Kidney tubule cell (primary cell): Measurements from ENCODE around the gene GNPDA1.

Experiments used
- DNase-seq: peaks from one replicate; pipeline ENCODE4 v3.0.0-alpha.2; 2018; ENCODE audit warnings: low spot score

The GNPDA1 gene

DNA sequence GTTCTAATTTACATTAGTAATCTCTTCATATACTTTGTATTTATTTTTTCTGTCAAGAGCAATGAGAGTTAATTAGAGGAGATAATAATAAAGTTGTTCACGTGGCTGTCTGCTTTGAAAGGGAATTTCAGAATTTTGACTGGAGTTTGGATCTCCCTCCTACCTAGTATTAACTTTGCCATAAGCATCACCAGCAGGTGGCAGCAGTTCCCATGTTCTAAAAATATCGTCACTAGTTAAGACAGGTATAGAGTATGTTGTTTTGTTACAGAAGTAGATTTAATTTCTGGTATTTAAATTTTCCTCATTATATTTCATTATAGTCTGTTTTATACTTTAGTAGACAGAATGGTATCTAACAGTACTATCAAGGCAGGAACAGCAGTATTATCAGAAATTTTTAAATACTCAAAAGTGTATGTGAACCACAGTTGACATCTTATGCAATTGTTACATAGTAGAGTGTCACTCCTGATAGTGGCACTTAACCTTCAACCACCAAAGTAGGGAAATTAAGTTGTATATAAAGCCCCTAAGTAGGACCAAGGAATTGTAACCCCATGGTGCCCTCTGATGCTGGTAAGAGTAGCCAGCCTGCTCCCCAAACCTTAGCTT lies 20.4 kb downstream of the GNPDA1 start:
- peak; percentile 68 for DNase-seq

DNA sequence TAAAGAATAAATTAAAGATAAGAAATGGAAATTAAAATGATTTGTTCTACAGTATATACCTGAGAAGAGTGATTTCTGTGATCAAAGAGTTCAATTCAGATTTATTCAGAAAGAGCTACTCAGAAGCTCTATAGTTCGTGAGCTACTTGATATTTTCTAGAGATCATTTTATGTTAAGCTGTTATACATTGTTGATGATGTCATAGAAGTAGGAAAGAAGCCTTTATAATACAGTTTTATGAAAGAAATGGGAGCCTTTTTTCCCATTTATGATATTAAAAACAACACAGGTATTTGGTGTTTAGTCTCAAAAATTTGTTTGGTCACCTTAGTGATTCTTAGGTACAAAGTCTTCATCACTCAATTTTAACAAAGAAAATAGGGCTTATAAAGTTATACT lies 23.1 kb downstream of the GNPDA1 start:
- DNase-seq = no peak

DNA sequence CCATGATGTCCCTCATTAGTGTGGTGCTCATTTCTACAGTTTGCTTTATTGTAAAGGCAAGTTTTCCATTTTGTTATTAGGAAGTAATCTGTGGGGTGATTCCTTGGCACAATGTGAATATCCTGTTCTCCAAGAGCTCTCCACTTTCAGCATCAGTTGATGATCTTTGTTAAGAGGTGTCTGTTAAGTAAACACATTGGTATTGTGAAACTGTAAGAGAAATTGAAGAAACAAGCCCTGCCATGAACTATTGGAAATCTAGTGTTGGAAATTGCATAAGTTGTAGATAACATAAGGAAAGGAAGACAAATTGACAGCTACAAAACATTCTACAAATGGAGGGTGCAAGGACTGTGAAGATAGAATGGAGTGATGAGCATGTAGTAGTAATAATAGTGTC lies 26.8 kb downstream of the GNPDA1 start:
- DNase-seq = no peak

DNA sequence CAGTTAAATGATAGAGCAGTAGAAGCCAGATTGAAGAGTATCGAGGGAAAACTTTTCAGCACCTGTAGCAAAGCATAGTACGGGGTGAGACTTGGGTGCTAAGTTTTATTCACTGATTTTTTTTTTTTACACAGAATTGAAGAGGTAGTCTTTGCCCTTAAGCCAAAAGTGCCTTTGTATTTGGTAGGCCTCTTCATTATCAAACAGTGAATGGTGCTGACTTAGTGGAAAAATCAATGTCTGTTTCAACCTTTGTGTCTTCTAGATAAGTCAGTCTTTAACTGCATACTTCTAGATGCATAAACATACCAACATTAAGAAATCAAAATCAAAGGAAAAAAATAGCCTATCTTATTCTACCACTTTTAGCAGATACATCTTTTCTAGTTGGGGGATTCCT lies 30.2 kb downstream of the GNPDA1 start:
- DNase-seq = no peak

DNA sequence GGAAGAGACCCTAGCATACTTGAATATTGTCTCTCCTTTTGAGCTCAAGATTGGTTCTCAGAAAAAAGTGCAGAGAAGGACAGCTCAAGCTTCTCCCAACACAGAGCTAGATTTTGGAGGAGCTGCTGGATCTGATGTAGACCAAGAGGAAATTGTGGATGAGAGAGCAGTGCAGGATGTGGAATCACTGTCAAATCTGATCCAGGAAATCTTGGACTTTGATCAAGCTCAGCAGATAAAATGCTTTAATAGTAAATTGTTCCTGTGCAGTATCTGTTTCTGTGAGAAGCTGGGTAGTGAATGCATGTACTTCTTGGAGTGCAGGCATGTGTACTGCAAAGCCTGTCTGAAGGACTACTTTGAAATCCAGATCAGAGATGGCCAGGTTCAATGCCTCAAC lies 34.4 kb downstream of the GNPDA1 start:
- DNase-seq = no peak

DNA sequence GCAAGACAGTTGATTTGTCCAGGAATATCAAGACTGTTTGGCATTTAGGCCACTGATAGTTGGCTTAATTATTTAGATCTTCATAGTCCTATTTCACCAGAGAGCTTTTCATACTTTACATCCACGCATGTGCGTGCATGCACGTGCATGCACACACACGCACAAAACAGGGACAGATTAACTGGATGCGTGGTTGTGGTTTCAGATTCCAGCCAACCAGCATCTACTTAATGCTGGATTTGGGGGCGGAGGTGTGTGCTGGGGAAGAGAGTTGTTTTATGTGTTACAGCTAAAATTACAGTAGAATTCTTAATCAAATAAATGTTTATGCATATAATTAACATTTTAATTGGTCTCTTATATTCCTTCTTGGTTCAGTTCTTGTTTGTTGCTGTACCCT lies 36.7 kb downstream of the GNPDA1 start:
- no peak for DNase-seq

DNA sequence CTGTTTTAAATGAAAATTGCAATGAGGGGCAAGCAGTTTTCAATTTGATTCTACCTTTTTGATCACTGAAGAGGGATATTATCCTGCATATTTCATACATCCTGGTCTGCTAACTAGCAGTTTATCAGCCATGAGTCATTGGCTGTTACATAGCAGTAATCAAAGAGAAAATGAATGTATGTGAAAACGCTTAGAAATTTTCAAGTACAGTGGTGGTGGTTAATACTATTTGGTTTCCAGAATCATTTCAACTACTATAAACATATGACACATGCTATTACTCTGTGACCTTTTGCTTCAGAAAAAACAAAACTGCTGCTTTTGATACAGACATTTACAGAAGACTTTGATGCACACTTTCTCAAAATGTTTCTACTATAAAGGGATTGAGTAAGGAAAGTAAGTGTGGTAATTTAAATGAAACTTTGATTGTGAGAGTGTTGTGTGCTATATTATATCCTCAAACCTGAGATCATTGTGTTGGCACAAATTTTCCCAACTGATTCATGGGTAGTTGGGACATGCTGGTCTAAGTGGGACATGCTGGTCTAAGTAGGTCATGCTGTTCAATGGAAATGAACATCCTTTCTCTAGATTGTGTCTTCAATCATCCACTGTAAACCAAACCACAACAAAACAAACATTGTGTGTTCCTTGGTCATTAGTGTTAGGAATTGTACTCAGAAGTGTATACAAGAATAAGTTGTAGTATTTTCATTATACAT lies 38.8 kb downstream of the GNPDA1 start:
- DNase-seq = no peak

DNA sequence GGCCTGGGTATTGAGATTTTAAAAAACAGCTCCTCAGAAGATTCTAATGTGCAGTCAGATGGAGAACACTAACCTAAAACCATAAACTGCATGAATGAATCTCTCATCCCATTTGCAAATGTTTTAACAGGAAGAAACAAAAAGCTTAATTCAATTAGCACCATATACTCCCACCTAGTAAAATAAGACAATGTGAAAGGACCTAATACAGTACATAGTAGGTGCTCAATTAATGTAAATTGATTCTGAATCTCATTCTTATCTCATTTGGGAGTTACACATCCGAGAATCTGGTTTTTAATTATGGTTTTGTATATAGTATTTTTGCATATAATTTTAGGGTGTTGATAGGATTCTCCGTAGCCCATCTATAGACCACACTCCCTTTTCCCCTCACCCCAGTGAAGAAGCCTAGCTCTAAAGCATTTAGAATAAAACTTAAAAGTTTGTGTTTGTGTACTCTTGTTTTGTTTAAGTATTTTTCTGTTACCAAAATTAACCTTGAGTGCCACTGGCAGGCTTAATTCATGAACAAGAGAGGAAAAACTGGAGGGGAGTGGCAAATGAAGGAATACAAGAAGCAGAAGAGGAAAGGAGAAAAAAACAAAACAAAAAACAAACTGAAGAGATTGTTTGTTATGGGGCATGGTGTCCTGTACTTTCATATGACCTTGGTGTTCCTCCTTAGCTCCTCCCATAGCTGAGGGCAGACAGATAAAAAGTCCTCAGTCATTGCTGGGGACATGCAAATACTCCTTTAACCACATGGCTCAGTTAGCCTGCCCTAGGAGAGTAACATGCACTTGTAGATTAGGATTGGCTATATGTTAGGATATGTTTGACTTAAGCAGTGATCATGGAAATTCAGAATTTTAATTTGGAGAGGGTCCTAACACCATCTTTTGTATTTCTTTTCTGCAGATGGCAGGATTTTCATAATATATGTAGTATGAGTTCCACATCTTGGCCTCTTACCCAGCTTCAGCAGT lies 42.8 kb downstream of the GNPDA1 start:
- peak; percentile 40 for DNase-seq

DNA sequence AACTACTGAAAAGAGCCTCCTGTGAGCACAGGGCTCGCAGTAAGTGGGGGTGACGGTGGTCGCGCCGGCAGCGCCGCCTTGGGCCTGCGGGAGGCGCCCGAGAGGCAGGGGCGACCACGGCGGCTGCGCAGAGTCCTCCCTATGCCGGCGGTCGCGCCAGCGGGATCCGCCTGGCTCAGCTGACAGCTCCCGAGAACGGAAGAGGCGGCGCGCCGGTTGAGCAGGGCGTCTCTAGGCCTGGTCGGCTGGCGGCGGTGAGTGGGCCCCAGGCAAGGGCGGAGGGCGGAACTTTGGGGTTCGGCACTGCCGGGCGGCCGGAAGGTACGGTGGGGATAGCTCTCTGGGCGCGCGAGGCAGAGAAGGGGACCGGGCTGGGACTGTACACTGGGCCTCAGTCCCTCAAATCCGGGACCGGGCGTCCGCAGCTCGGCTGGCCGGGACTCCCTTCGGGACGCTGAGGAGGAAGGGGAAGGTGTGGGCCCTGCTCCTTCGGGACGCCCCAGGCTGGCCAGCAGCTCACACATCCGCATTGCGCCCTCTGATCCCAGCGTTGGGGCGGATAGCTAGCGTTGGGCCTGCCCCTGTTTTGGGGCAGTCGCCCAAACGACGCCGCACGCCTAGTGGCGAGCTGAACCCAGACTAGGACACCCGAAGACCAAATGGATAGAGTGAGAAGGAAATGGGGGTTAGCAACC lies 43.8 kb downstream of the GNPDA1 start, which contains the start of gene RNF14:
Gene RNF14 (plus strand): TSS at position 192 of the 695 bp plus-strand sequence. CDS start 4,484 bp downstream, outside the sequence.
- DNase-seq = peak; percentile 96

DNA sequence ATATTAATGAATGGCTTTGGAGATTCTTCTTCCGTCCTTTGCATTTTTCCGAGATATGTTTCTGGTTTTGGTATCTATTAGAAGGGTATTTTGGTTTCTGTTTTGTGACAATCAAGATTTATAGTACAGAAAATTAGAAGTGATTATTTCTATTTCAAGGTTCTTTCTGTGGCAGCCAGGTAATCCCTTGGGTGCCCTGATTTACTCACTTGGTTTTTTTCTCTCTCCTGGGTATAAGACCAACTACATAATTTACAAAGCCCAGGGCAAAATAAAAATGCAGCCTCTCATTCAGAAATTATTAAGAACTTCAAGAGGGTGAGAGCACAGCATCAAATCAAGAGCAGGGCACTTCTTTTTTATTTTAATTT lies 45.9 kb downstream of the GNPDA1 start:
- no peak for DNase-seq

DNA sequence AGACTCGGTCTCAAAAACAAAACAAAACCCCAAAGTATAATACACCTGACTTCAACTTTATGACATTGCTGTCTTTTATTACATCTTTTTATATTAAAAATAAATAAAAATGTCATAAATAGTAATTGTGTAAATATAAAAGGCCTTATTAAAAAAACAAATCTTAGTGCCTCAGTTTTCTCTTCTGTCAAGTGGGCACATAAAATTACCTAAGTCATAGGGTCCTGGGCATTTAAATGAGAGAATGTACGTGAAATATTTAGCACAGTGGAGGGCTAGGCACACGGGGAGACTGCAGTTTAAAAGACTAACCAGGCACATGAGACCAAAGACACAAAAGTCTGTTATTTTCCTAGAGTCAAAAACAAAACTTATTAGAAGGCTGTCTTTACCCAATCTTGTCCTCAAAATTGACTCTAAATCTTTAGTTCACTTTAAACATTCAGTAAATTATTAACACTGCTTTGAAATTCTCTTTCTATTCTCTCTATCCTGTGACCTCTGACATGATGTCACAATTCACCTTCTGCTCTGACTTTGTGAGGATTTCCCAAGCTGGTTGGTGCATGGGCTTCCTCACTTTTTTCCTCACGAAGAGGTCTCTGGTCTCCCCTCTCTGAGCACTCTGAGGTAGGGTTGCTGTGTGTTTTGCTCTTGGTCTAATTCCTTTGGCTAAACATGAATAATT lies 46.4 kb downstream of the GNPDA1 start:
- DNase-seq = no peak

DNA sequence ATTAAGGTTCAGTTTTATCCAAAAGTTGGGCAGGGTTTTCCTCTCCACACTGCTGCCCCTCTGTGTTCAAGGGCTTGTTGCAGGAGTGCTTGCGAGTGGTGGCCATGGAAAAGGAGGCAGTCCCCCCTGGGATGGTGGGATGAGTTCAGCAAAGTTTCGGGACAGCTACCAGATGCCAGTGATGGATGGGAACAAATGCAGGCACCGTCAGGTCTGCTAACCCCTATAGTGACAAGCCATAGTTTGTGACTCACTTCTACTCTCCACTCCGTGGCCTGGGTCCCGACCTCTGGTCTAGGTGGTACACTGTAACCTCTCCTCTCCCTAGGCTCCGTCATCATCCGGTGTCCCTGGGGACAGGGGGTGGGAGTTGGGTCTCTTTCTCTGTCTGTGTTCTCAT lies 47.8 kb downstream of the GNPDA1 start:
- no peak for DNase-seq

DNA sequence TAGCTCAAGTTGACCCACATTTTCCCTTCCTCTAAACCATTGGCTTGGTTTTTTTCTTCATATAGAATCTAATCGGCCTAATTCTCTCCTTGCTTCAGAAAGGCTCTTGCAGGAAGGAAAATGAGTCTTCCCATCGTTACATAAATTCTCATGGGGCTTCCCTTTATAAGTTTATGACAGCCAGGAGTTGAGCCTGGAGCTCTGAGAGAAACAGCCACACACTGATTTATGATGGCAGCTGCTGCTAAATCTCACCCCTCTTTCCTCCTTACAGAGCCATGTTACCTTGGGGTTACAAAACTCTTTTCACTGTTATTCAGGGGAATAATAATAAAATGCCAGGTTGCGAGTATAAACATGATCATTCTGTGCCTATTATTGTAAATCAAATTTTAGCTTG lies 49.1 kb downstream of the GNPDA1 start:
- DNase-seq = no peak

DNA sequence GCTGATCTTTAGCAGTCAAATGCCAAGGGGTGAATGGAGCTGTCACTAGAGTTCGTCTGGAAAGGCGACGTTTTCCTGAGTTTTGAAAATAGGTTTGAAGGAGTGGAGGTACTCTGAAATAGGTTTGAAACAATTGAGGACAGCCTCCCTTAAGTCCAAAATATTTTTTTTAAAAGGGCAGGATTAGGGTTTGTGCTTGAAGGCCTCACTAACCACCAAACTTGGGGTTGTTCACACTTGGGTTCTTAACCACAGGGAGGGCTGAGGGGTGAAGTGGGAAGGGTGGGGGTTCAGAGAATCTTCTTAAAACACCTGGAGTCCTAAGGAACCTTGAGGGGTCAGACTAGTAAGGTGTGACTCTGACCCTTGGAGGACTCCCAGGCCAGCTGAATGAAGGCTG lies 51.4 kb downstream of the GNPDA1 start:
- no peak for DNase-seq

DNA sequence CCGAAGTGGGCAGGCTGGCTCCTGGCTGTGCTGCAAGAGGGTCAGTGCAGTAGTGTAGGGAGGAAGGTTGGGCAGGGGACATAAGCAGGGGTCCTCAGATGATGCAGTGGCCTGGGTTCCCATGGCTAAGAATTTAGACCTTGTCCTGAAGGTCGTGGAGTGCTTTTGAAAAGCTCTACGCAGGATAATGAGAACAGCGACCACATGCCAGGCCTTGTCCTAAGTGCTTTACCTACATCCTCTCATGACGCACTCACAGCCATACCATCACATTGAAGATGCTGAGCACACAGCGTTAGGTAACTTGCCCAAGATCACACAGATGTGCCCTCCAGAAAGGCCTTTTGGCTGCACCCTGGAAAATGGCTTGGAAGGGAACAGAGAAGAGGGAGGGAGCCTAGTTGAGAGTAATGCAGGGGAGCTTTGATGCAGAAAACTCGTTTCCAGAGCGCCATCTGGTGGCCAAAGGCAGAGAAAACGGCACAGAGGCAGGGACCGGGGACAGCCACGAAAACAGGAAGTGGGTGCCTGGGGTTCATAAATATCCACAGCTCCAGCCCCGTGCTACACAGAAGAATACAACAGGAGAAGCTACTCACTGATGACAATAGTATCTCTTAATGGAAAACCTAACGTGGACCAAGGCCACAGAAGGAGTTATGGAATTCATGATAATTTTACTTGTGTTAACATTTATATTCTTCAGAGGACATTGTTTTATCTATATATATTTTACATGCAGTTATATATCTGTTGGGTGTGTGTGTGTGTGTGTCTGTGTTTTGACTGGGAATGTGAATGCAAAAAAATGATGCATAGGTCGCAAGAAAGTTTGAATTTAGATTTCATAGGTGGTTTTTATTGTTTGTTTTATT lies 52.1 kb downstream of the GNPDA1 start:
- DNase-seq = peak; percentile 84

DNA sequence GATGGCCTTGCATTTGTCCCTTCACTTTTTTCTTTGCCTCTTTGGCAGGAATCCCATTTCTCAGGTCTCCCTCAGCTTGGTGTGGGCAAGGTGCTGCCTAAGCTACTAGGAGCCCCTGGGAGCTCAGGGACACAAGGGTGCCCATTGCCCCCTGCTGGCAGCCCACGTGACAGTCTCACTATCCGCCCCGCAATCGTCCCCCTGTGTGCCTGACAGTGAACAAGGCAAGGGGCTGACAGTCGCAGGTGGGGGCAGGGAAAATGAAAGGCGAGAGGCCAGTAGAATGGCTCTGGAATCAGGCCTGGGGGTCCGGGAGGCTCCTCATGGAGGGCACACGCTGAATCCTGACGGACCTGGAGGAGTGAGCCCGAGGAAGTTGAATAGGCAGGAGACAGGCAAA lies 52.8 kb downstream of the GNPDA1 start:
- no peak for DNase-seq

DNA sequence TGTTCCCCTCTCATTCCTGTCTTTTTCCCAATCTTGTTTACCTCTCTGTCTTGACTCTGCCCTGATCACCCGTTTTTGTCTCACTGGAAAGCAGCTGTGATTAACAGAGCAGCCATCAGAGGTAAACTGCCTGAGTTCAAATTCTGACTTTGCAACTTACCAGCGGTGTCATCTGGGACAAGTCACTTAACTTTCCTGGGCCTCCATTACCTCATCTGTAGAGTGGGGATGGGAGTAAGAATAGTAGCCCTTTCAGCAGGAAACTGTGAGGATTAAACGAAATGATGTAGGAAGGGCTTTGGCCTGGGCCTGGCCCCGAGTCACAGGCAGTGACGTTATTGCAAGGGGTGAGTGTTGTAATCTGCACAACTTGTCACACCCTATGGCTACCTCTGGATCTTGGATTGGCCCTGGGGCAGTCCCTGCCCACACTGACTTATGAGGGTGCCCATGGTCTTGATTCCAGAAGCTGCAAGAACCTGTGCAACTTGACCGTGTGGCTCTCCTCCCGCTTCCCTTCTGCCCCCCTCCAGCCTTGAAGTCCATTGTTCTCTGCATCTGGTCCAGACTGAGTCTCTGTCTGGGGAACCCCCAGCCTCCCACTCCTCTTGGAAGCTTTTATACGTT lies 54.2 kb downstream of the GNPDA1 start:
- DNase-seq = no peak

DNA sequence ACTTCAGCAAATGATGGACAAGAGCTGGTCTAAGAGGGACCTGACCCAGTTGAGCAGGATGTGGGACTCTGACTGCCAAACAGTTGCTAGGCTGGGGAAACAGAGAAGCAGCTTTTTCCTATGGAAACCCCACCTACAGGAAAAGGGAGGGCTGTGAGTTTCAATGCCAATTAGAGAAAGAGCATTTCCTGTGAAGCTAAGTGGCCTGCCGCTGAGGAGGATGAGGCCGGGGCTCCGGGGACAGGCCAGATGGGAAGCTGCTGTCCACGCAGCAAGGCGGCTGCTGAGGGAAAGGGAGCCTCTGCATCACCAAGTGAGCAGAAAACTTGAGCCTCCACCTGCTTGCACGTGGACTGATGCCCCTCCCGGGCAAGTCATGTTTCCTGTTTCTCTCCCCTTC lies 54.7 kb downstream of the GNPDA1 start, which contains the start of gene PCDH12:
Gene PCDH12 (minus strand): TSS at position 90 of the 400 bp plus-strand sequence. CDS start 351 bp downstream, outside the sequence.
- no peak for DNase-seq

DNA sequence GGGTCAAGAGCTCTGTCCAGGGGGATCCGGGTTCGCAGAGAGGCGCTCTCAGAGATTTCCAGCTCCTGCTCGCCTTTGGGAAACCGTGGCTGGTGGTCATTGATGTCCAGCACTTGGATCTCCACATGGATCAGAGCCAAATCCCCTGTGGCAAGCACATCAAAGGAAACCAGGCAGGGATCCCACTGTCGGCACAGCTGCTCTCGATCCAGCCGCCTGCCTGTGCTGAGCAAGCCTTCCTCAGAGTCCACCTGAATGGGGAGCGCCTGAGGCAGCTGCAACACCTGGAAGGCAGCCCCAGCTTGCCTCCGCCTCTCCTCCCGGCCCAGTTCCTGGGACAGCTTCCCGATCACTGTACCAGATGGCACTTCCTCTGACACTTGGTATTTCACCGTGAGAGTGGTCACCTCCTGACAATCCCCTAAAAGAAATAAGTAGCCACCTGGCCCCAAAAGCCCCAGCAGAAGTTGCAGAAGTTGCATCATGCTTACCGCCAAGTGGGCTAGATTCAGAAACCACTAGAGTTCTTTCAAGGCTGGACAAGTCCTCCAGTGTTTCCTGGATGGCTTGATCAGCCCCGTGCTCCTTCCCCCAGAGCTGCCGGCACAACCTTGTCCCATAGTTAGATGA lies 55.3 kb downstream of the GNPDA1 start:
- no peak for DNase-seq
